ACC112 (cell line): Measurements from ENCODE around the gene CHL1.
"Not testable (repeated sequence)": the region's sequence is repeated elsewhere in the genome, so short reads cannot be mapped to it uniquely, and the experiment has no call there.

ENCODE experiments used
- H2AFZ ChIP-seq: fragments of 200-600 bp; sonication (generic); one replicate; pipeline ENCODE4 v1.6.0; 2017; ENCODE audit warnings: antibody characterized with exemption, low read length; ENCODE audit not compliant: unreplicated experiment
- H3K27ac ChIP-seq: fragments of 200-600 bp; sonication (generic); 2 replicates; pipeline ENCODE4 v1.5.1; 2014; ENCODE audit warnings: low read depth, mild to moderate bottlenecking, antibody characterized with exemption, low read length, moderate library complexity
- H3K27me3 ChIP-seq: fragments of 200-600 bp; sonication (generic); 2 replicates; pipeline ENCODE4 v1.6.1; 2014; ENCODE audit warnings: mild to moderate bottlenecking, antibody characterized with exemption, low read length, moderate library complexity, mixed read lengths; ENCODE audit not compliant: insufficient read depth
- H3K36me3 ChIP-seq: fragments of 200-600 bp; sonication (generic); 2 replicates; pipeline ENCODE4 v1.6.1; 2016; ENCODE audit warnings: mild to moderate bottlenecking, antibody characterized with exemption, low read length, moderate library complexity, mixed read lengths; ENCODE audit not compliant: insufficient read depth
- H3K4me1 ChIP-seq: fragments of 200-600 bp; sonication (generic); one replicate; pipeline ENCODE4 v1.6.1; 2016; ENCODE audit warnings: low read length, mixed read lengths; ENCODE audit not compliant: insufficient read depth, unreplicated experiment, control insufficient read depth
- H3K4me3 ChIP-seq: fragments of 200-600 bp; sonication (generic); 2 replicates; pipeline ENCODE4 v1.5.1; 2014; ENCODE audit warnings: mild to moderate bottlenecking, low read depth, low read length
- H3K79me2 ChIP-seq: fragments of 200-600 bp; sonication (generic); one replicate; pipeline ENCODE4 v1.6.0; 2016; ENCODE audit warnings: low read length; ENCODE audit not compliant: control insufficient read depth, unreplicated experiment, insufficient read depth

The CHL1 gene

GRCh38 chr3:362681-363338 is 166.2 kb downstream of the CHL1 start:
- Histone ChIP-seq H2AFZ (no peak overlapping the region), H3K4me3 (no peak overlapping the region), H3K79me2 (no peaks in the 10 kb centered on the region), H3K27me3 (no peaks in the 10 kb centered on the region), H3K27ac (no peak overlapping the region), H3K4me1 (no peaks in the 10 kb centered on the region), H3K36me3 (no peaks in the 10 kb centered on the region)

GRCh38 chr3:364287-364686 is 167.7 kb downstream of the CHL1 start:
- Histone ChIP-seq H2AFZ (no peak overlapping the region), H3K36me3 (no peaks in the 10 kb centered on the region), H3K4me1 (no peaks in the 10 kb centered on the region)

GRCh38 chr3:365268-365667 is 168.7 kb downstream of the CHL1 start:
- H3K27ac ChIP-seq = no peak overlapping the region
- no peaks in the 10 kb centered on the region for H3K27me3 ChIP-seq
- no peak overlapping the region for H3K4me3 ChIP-seq
- H3K4me1 ChIP-seq = no peaks in the 10 kb centered on the region
- H3K36me3 ChIP-seq = no peaks in the 10 kb centered on the region
- H2AFZ ChIP-seq = no peak overlapping the region
- no peaks in the 10 kb centered on the region for H3K79me2 ChIP-seq

More at GRCh38 chr3:364287-364686, 167.7 kb downstream of the CHL1 start:
- Histone ChIP-seq H3K27me3 (no peaks in the 10 kb centered on the region), H3K27ac (no peak overlapping the region), H3K79me2 (no peaks in the 10 kb centered on the region), H3K4me3 (no peak overlapping the region)

- not testable (repeated sequence) for H3K4me1 ChIP-seq, H3K36me3 ChIP-seq, H3K4me3 ChIP-seq, H3K79me2 ChIP-seq, H2AFZ ChIP-seq, H3K27ac ChIP-seq, H3K27me3 ChIP-seq
Measured at GRCh38 chr3:366253-366652, 169.7 kb downstream of the CHL1 start.

- no peaks in the 10 kb centered on the region for H3K36me3 ChIP-seq
- H3K4me1 ChIP-seq = peaks cover 4% of the 10 kb centered on the region
- no peak overlapping the region for H3K27ac ChIP-seq
- H3K79me2 ChIP-seq = no peaks in the 10 kb centered on the region
- no peak overlapping the region for H3K4me3 ChIP-seq
- H2AFZ ChIP-seq = no peak overlapping the region
- H3K27me3 ChIP-seq = no peaks in the 10 kb centered on the region
Measured at GRCh38 chr3:373193-373779, 176.7 kb downstream of the CHL1 start.

GRCh38 chr3:374459-374858 is 177.9 kb downstream of the CHL1 start:
- H3K27ac ChIP-seq = no peak overlapping the region
- H3K36me3 ChIP-seq = no peaks in the 10 kb centered on the region
- no peak overlapping the region for H2AFZ ChIP-seq
- peaks cover 4% of the 10 kb centered on the region for H3K4me1 ChIP-seq
- H3K79me2 ChIP-seq = no peaks in the 10 kb centered on the region
- H3K27me3 ChIP-seq = no peaks in the 10 kb centered on the region
- H3K4me3 ChIP-seq = no peak overlapping the region

- H3K27me3 ChIP-seq = no peaks in the 10 kb centered on the region
- no peaks in the 10 kb centered on the region for H3K79me2 ChIP-seq
- H3K36me3 ChIP-seq = no peaks in the 10 kb centered on the region
- peak overlapping the region; percentile 57 for H3K4me3 ChIP-seq
- H2AFZ ChIP-seq = peak overlapping the region; percentile 18
- peaks cover 10% of the 10 kb centered on the region for H3K4me1 ChIP-seq
- H3K27ac ChIP-seq = no peak overlapping the region
Measured at GRCh38 chr3:377158-377561, 180.6 kb downstream of the CHL1 start.

- Histone ChIP-seq H3K4me1 (peaks cover 21% of the 10 kb centered on the region), H3K36me3 (no peaks in the 10 kb centered on the region), H3K27me3 (no peaks in the 10 kb centered on the region), H3K79me2 (no peaks in the 10 kb centered on the region), H3K4me3 (no peak overlapping the region), H3K27ac (no peak overlapping the region), H2AFZ (no peak overlapping the region)
Measured at GRCh38 chr3:380801-381200, 184.2 kb downstream of the CHL1 start.

GRCh38 chr3:385151-385550 is 188.6 kb downstream of the CHL1 start:
- no peaks in the 10 kb centered on the region for H3K79me2 ChIP-seq
- H3K4me3 ChIP-seq = no peak overlapping the region
- no peaks in the 10 kb centered on the region for H3K36me3 ChIP-seq
- H2AFZ ChIP-seq = no peak overlapping the region
- H3K27me3 ChIP-seq = no peaks in the 10 kb centered on the region
- H3K27ac ChIP-seq = peak overlapping the region; percentile 51
- peaks cover 16% of the 10 kb centered on the region for H3K4me1 ChIP-seq

GRCh38 chr3:394775-395174 is 198.2 kb downstream of the CHL1 start:
- no peaks in the 10 kb centered on the region for H3K36me3 ChIP-seq
- H3K4me1 ChIP-seq = no peaks in the 10 kb centered on the region
- H3K79me2 ChIP-seq = no peaks in the 10 kb centered on the region

GRCh38 chr3:396293-396692 is 199.7 kb downstream of the CHL1 start:
- Histone ChIP-seq H3K4me1 (no peaks in the 10 kb centered on the region), H3K27me3 (no peaks in the 10 kb centered on the region), H3K27ac (no peak overlapping the region), H2AFZ (no peak overlapping the region), H3K36me3 (no peaks in the 10 kb centered on the region), H3K79me2 (no peaks in the 10 kb centered on the region), H3K4me3 (no peak overlapping the region)

More at GRCh38 chr3:394775-395174, 198.2 kb downstream of the CHL1 start:
- Histone ChIP-seq H2AFZ (no peak overlapping the region), H3K27ac (no peak overlapping the region), H3K27me3 (no peaks in the 10 kb centered on the region), H3K4me3 (no peak overlapping the region)
